Testis (tissue), 3 donors: Measurements from ENCODE around the gene DNAJC8. TPM values are rescaled to one million over a fixed set of nuclear protein-coding genes. Genes with fewer than 3 reads are reported as not detected.

Source experiments
- DNase-seq: peaks from one replicate; pipeline ENCODE4 v3.0.0-alpha.2; 2019
- H3K27ac ChIP-seq, 2 donors: fragments of 200-600 bp; sonication (generic); one replicate each; pipeline ENCODE4 v1.5.1; 2019
- H3K27me3 ChIP-seq: fragments of 200-600 bp; sonication (generic); one replicate; pipeline ENCODE4 v1.5.1; 2019
- H3K36me3 ChIP-seq: fragments of 200-600 bp; sonication (generic); one replicate; pipeline ENCODE4 v1.5.1; 2017; ENCODE audit warnings: low read depth; ENCODE audit errors: missing control alignments
- H3K4me1 ChIP-seq: fragments of 200-600 bp; sonication (generic); one replicate; pipeline ENCODE4 v1.5.1; 2019
- H3K4me3 ChIP-seq, 2 donors: fragments of 200-600 bp; sonication (generic); one replicate each; pipeline ENCODE4 v1.5.1; 2017 to 2019
- H3K9me3 ChIP-seq: fragments of 200-600 bp; sonication (generic); one replicate; pipeline ENCODE4 v1.5.1; 2017
- CTCF ChIP-seq, 3 experiments: fragments of 450-650 bp in 2 of 3; fragments of 200-600 bp in 1 of 3; sonication (generic) in 1 of 3; IDR thresholded peaks; one replicate each; pipeline ENCODE4 v1.5.1; 2016 to 2019; ENCODE audit warnings: antibody characterized with exemption in 3 of 3, mild to moderate bottlenecking in 2 of 3, moderate library complexity in 1 of 3
- POLR2A ChIP-seq: fragments of 450-650 bp; IDR thresholded peaks from one replicate; pipeline ENCODE4 v1.6.1; 2017; ENCODE audit warnings: antibody characterized with exemption, mild to moderate bottlenecking, moderate library complexity
- WGBS, 2 donors: methylation state at CpG; one replicate each; pipeline ENCODE4 v1.1.5; 2018; 5-methylcytosine and 5-hydroxymethylcytosine counted together
- intact Hi-C: fragments of 100-400 bp; cut with DNase I; formaldehyde crosslinking; loops from one replicate; pipeline ENCODE4 v1.15.1; 2023; ENCODE audit warnings: low total_unique reads
- polyA plus RNA-seq: library from polyadenylated mRNA; stranded (reverse); fragments of 350-450 nt; fragmentation: Illumina TruSeq; extraction: RNeasy Lipid Tissue Mini Kit (QIAGEN cat#74804); gene quantifications from one replicate; pipeline ENCODE4 v1.2.3, GENCODE V29; 2014; ENCODE audit warnings: low read depth, low replicate concordance; ENCODE audit not compliant: insufficient read depth
- total RNA-seq, 2 donors: library from RNA; depleted of rRNA; stranded (reverse); fragments of >200 nt; gene quantifications; one replicate each; pipeline ENCODE4 v1.2.3, GENCODE V29; 2016

The DNAJC8 gene
- total and polyA plus RNA-seq, 3 donors from 2014 or later: 44.7 to 86.5 (median 48.0) TPM

DNA sequence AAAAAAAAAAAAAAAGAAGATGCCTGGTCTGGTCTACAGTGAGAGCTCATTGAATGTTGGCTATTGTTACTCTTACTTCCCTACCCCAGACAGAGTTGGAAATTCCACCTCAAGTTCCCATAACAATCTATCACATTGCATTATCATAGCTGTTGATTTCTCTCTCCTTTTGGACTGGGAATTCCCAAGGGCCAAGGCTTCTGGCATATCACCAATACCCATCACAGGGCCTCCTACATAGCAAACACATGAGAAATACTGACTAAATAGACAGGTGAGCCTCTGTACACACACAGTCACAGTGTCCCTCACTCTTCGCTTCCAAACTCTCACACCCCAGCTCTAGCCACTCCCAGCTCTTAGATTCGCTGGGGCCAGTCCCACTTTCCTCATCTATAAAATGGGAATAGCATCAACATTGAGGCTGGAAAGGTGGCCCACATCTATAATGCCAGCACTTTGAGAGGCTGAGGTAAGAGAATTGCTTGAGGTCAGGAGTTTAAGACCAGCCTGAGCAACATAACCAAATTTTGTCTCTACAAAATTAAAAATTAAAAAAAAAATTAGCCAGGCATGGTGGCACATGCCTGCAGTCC, 62.7 kb downstream of the DNAJC8 start:
- DNase-seq: no peak
- Histone ChIP-seq H3K4me3 (no peak overlapping the region), H3K4me1 (peaks cover 3% of the 10 kb centered on the region), H3K27me3 (no peaks in the 10 kb centered on the region), H3K36me3 (no peaks in the 10 kb centered on the region), H3K9me3 (no peaks in the 10 kb centered on the region), H3K27ac (no peak overlapping the region)
- WGBS, 2 donors: 95 to 100% methylated on average over 2 of the region's 2 CpGs
- TF ChIP-seq POLR2A (no peak), CTCF (IDR thresholded peaks at IDR 0.05) (no peak)
- intact Hi-C loops: no loop called here

- 37 to 59% methylated on average over 4 of the region's 4 CpGs for WGBS, 2 donors
- intact Hi-C loops: no loop called here
- Histone ChIP-seq H3K4me1 (peaks cover 2% of the 10 kb centered on the region), H3K27me3 (no peaks in the 10 kb centered on the region), H3K4me3 (no peak overlapping the region), H3K36me3 (no peaks in the 10 kb centered on the region), H3K27ac (no peak overlapping the region), H3K9me3 (no peaks in the 10 kb centered on the region)
- no peak for DNase-seq
- TF ChIP-seq POLR2A (no peak), CTCF (IDR thresholded peaks at IDR 0.05) (no peak)
Measured at GRCh38 chr1:28163496-28164161, 69.2 kb downstream of the DNAJC8 start.

DNA sequence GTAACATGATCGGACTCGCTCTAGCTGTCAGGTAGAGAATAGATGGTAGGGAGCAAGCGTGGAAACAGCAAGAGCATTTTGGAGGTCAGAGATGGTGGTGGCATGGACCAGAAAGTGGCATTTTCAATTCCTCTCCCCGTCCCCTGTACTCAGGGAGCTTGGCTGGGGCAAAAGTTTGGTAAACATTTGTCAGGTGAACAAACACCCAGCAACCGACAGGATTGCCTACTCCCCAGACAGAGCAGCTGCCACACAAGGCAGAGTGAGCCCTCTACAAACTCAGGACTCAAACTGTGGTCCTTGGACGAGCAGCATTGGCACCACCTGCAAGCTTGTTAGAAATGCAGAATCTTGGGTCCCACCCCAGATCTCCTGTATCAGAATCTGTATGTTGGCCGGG, 70.7 kb downstream of the DNAJC8 start:
- no peak overlapping the region for H3K27ac ChIP-seq
- H3K9me3 ChIP-seq: no peaks in the 10 kb centered on the region
- H3K4me3 ChIP-seq: no peak overlapping the region
- peaks cover 2% of the 10 kb centered on the region for H3K4me1 ChIP-seq
- intact Hi-C loops: no loop called here
- no peaks in the 10 kb centered on the region for H3K27me3 ChIP-seq
- no peak for DNase-seq
- H3K36me3 ChIP-seq: no peaks in the 10 kb centered on the region
- TF ChIP-seq CTCF (IDR thresholded peaks at IDR 0.05): no peak
- TF ChIP-seq POLR2A: no peak
- WGBS, 2 donors: 84 to 86% methylated on average over 7 of the region's 7 CpGs

DNA sequence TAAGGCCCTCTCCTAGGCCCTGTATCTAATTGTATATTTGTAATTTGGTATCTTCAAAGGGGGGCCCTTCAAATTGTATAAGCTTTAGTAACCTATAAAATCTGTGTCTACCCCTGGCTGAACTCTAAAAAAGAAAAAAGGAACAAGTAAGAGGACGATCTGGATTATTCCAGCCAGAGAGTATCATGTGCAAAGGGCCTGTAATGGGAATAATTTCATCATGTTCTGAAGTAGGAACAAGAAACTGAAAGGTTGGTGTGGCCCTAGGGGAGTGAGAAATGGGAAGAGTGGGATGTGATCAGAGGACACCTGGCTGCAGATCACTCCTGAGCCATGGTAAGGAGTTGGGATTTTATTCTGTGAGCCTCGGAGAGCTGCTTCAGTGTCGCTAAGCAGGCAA, 71.1 kb downstream of the DNAJC8 start:
- Histone ChIP-seq H3K27me3 (no peaks in the 10 kb centered on the region), H3K36me3 (no peaks in the 10 kb centered on the region), H3K4me3 (no peak overlapping the region), H3K4me1 (peaks cover 2% of the 10 kb centered on the region), H3K27ac (no peak overlapping the region), H3K9me3 (no peaks in the 10 kb centered on the region)
- intact Hi-C loops: no loop called here
- no peak for TF ChIP-seq POLR2A
- no peak for TF ChIP-seq CTCF (IDR thresholded peaks at IDR 0.05)
- WGBS, 2 donors: 90 to 93% methylated on average over 3 of the region's 3 CpGs
- DNase-seq: no peak

GRCh38 chr1:28160782-28161266, 72.0 kb downstream of the DNAJC8 start:
- intact Hi-C loops: no loop called here
- DNase-seq: peak; percentile 34
- 63 to 76% methylated on average over 5 of the region's 5 CpGs for WGBS, 2 donors

More at GRCh38 chr1:28160782-28161266, 72.0 kb downstream of the DNAJC8 start:
- H3K4me3 ChIP-seq: no peak overlapping the region
- H3K27ac ChIP-seq: peak overlapping the region in 1 of 2 donors; percentile 29
- TF ChIP-seq CTCF (IDR thresholded peaks at IDR 0.05): no peak
- TF ChIP-seq POLR2A: no peak
- H3K9me3 ChIP-seq: no peaks in the 10 kb centered on the region
- no peaks in the 10 kb centered on the region for H3K27me3 ChIP-seq
- H3K36me3 ChIP-seq: no peaks in the 10 kb centered on the region
- peaks cover 2% of the 10 kb centered on the region for H3K4me1 ChIP-seq
